Natural killer cell (primary cell): Measurements from ENCODE around the gene INTS7. TPM values are rescaled to one million over a fixed set of nuclear protein-coding genes. Genes with fewer than 3 reads are reported as not detected.
"Not testable (repeated sequence)": the region's sequence is repeated elsewhere in the genome, so short reads cannot be mapped to it uniquely, and the experiment has no call there.

ENCODE experiments used
- ATAC-seq, 3 donors: fragments of 150-1000 bp in 2 of 3; fragments of 200-7000 bp in 1 of 3; cut with Tn5 transposase; 1 replicate in 1 of 3; 2 replicates in 2 of 3; pipeline ENCODE4 v1.10.0; 2021; ENCODE audit warnings: mild to moderate bottlenecking in 2 of 3, moderate library complexity in 2 of 3
- DNase-seq, 2 donors: peaks; one replicate each; pipeline versions ENCODE4 v3.0.0 to v3.0.0-alpha.2; 2013 to 2021; ENCODE audit warnings: mixed read lengths in 1 of 2
- H3K27ac ChIP-seq: one replicate; pipeline ENCODE4 v1.5.1; 2013; ENCODE audit warnings: mild to moderate bottlenecking, low read length
- H3K27me3 ChIP-seq: one replicate; pipeline ENCODE4 v1.6.1; 2013; ENCODE audit warnings: low read length; ENCODE audit not compliant: control insufficient read depth, insufficient read depth
- H3K36me3 ChIP-seq: one replicate; pipeline ENCODE4 v1.6.1; 2013; ENCODE audit warnings: low read length; ENCODE audit not compliant: control insufficient read depth, insufficient read depth
- H3K4me1 ChIP-seq: one replicate; pipeline ENCODE4 v1.6.1; 2013; ENCODE audit warnings: low read length; ENCODE audit not compliant: control insufficient read depth, insufficient read depth
- H3K4me3 ChIP-seq: one replicate; pipeline ENCODE4 v1.5.1; 2013; ENCODE audit warnings: low read length
- H3K9me3 ChIP-seq: one replicate; pipeline ENCODE4 v1.6.1; 2013; ENCODE audit warnings: low read length; ENCODE audit not compliant: control insufficient read depth, insufficient read depth
- H3K27ac Mint-ChIP-seq, 2 donors: one replicate each; pipeline ENCODE4 v1.8.0; 2022; ENCODE audit warnings: mild to moderate bottlenecking in 2 of 2, mixed read lengths in 2 of 2, moderate library complexity in 1 of 2
- H3K27me3 Mint-ChIP-seq, 2 donors: one replicate each; pipeline ENCODE4 v1.8.0; 2022; ENCODE audit warnings: low read depth in 2 of 2, mixed read lengths in 2 of 2
- H3K36me3 Mint-ChIP-seq: one replicate; pipeline ENCODE4 v1.8.0; 2022; ENCODE audit warnings: mixed read lengths
- H3K4me1 Mint-ChIP-seq, 2 donors: one replicate each; pipeline ENCODE4 v1.8.0; 2022; ENCODE audit warnings: mixed read lengths in 2 of 2
- H3K4me3 Mint-ChIP-seq: one replicate; pipeline ENCODE4 v1.8.0; 2022; ENCODE audit warnings: mild to moderate bottlenecking, moderate library complexity, mixed read lengths
- H3K9me3 Mint-ChIP-seq, 2 donors: one replicate each; pipeline ENCODE4 v1.8.0; 2022; ENCODE audit warnings: mixed read lengths in 2 of 2
- CTCF ChIP-seq: fragments of 200-600 bp; IDR thresholded peaks from one replicate; pipeline ENCODE4 v1.8.0; 2022; ENCODE audit warnings: antibody characterized with exemption
- WGBS: methylation state at CpG from one replicate; pipeline ENCODE4 v1.1.7; 2013; ENCODE audit warnings: missing lambda C conversion rate; ENCODE audit not compliant: insufficient coverage; 5-methylcytosine and 5-hydroxymethylcytosine counted together
- intact Hi-C: fragments of 100-400 bp; cut with micrococcal nuclease; formaldehyde crosslinking; loops from one replicate; pipeline ENCODE4 v1.14.2; 2022
- total RNA-seq, 4 donors: library from RNA; stranded (reverse); fragments of 120-200 nt in 1 of 4; gene quantifications; one replicate each; pipeline versions ENCODE4 v1.2.3 to v1.2.4, GENCODE V29; 2013 to 2022

Gene INTS7
- total RNA-seq, 3 donors from 2014 or later (not counting 1 experiment from before 2014, with no cell fraction given): 10.0 to 20.3 (median 11.0) TPM

DNA sequence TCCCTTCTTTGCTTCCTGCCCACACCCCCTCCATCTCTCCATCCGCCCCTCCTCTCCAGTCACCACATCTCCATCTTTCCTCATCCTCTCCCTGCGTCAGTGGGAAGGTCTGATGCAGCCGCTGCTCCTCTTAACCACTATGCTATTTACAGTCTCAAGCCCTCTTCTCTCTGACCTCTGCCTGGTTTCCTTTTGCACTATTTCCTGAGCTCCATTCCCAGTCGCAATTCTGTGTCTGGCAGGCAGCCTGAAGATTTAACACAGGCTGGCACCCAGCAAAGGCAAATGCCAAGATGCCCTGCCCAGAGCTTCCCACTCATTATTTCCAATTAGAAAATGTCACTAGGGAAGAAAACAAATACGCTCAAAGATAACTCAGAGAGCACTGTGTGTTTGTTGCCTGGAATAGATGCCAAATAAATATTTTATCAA lies 115.2 kb downstream of the INTS7 start:
- Mint-ChIP-seq H3K4me1 (no peaks in the 10 kb centered on the region), H3K27ac (no peak overlapping the region), H3K9me3 (no peaks in the 10 kb centered on the region), H3K4me3 (no peak overlapping the region), H3K36me3 (no peaks in the 10 kb centered on the region), H3K27me3 (peaks cover 0 to 3% of the 10 kb centered on the region in 2 donors)
- 55% methylated on average over 4 of the region's 5 CpGs for WGBS
- Histone ChIP-seq H3K27me3 (no peaks in the 10 kb centered on the region), H3K9me3 (no peaks in the 10 kb centered on the region), H3K4me3 (no peak overlapping the region), H3K36me3 (no peaks in the 10 kb centered on the region), H3K27ac (no peak overlapping the region), H3K4me1 (no peaks in the 10 kb centered on the region)
- no peak for ATAC-seq
- no peak for TF ChIP-seq CTCF
- DNase-seq: no peak
- intact Hi-C loops: no loop called here

GRCh38 chr1:211918843-211919414 lies 116.4 kb downstream of the INTS7 start:
- 89% methylated on average over 5 of the region's 5 CpGs for WGBS
- no peaks in the 10 kb centered on the region for H3K36me3 ChIP-seq
- H3K4me3 ChIP-seq: no peak overlapping the region
- H3K9me3 Mint-ChIP-seq: no peaks in the 10 kb centered on the region
- peaks cover 0 to 3% of the 10 kb centered on the region in 2 donors for H3K27me3 Mint-ChIP-seq
- intact Hi-C loops: no loop called here
- H3K27me3 ChIP-seq: no peaks in the 10 kb centered on the region
- no peaks in the 10 kb centered on the region for H3K4me1 Mint-ChIP-seq
- ATAC-seq: no peak
- H3K4me1 ChIP-seq: no peaks in the 10 kb centered on the region
- TF ChIP-seq CTCF: no peak
- H3K27ac Mint-ChIP-seq: no peak overlapping the region
- H3K36me3 Mint-ChIP-seq: no peaks in the 10 kb centered on the region
- no peak for DNase-seq
- no peaks in the 10 kb centered on the region for H3K9me3 ChIP-seq
- H3K4me3 Mint-ChIP-seq: no peak overlapping the region
- H3K27ac ChIP-seq: no peak overlapping the region

GRCh38 chr1:211916458-211916857 lies 118.9 kb downstream of the INTS7 start:
- H3K9me3 Mint-ChIP-seq, H3K27ac ChIP-seq, H3K36me3 ChIP-seq, H3K4me1 Mint-ChIP-seq, H3K9me3 ChIP-seq, DNase-seq, H3K36me3 Mint-ChIP-seq, H3K4me1 ChIP-seq, H3K4me3 Mint-ChIP-seq, H3K27me3 ChIP-seq, ATAC-seq, H3K27me3 Mint-ChIP-seq, intact Hi-C loops, H3K27ac Mint-ChIP-seq, H3K4me3 ChIP-seq: not testable (repeated sequence)
- 84% methylated on average over 3 of the region's 3 CpGs for WGBS

DNA sequence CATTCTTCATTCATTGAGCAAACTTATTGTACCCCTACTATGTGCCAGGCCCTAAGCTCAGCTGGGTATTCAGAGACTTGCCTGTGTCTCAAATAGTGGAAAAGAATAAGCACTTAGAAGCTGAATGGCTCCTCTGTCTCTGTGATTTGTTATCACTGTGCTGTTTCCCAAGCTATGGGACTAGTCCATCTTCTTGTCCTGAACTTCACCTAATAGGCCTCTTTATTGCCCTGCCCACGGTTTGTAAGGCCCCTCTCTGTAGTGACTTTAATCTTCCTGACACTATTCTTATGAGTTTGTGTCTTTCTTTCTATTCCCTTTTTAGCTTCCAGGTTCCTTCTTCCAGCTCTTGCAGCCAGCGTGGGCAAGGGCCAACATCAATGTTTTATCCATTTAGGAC lies 119.4 kb downstream of the INTS7 start:
- whole genome bisulfite sequencing: 50% methylated on average over 1 of the region's 2 CpGs
- no peak for DNase-seq
- no peaks in the 10 kb centered on the region for H3K4me1 Mint-ChIP-seq

More for the DNA sequence above, 119.4 kb downstream of the INTS7 start:
- intact Hi-C loops: no loop called here
- Mint-ChIP-seq H3K9me3 (no peaks in the 10 kb centered on the region), H3K27ac (no peak overlapping the region), H3K36me3 (no peaks in the 10 kb centered on the region), H3K4me3 (no peak overlapping the region), H3K27me3 (peaks cover 0 to 9% of the 10 kb centered on the region in 2 donors)
- Histone ChIP-seq H3K4me1 (no peaks in the 10 kb centered on the region), H3K36me3 (no peaks in the 10 kb centered on the region), H3K27ac (no peak overlapping the region), H3K9me3 (no peaks in the 10 kb centered on the region), H3K4me3 (no peak overlapping the region), H3K27me3 (no peaks in the 10 kb centered on the region)
- no peak for TF ChIP-seq CTCF
- ATAC-seq: no peak
